ENCODE measurements around the gene SHC4.

SHC4 gene

GRCh38 chr15:48983300-48983699 lies 19.6 kb upstream of the SHC4 start:
- ChIA-PET POLR2A (no interaction called here), CTCF (no interaction called here)

GRCh38 chr15:48981941-48982340 lies 18.2 kb upstream of the SHC4 start:
- DNase-seq (ENCODE audit: extremely low spot score): no peak
- CTCF ChIA-PET: no interaction called here
- no peak for TF ChIP-seq CTCF (IDR thresholded peaks at IDR 0.05; ENCODE audit: control extremely low read depth, extremely low read depth, low read depth, missing control alignments)
- POLR2A ChIA-PET: no interaction called here

More at GRCh38 chr15:48983300-48983699, 19.6 kb upstream of the SHC4 start:
- no peak for TF ChIP-seq CTCF (IDR thresholded peaks at IDR 0.05; ENCODE audit: control extremely low read depth, extremely low read depth, low read depth, missing control alignments)
- DNase-seq (ENCODE audit: extremely low spot score): no peak

GRCh38 chr15:48978638-48979037 lies 14.9 kb upstream of the SHC4 start:
- ChIA-PET POLR2A (no interaction called here), CTCF (no interaction called here)
- TF ChIP-seq CTCF (IDR thresholded peaks at IDR 0.05; ENCODE audit: control extremely low read depth, extremely low read depth, low read depth, missing control alignments): no peak
- DNase-seq (ENCODE audit: extremely low spot score): no peak

- ChIA-PET POLR2A (no interaction called here), CTCF (interaction anchor here (1.0 to 5.9 kb wide), 24 partner anchors 10 to 1974 kb away, joined by 3 to 58 read pairs (median 5); partner anchors contain the start of genes EID1 and FGF7)
- DNase-seq (ENCODE audit: extremely low spot score): no peak
- TF ChIP-seq CTCF (IDR thresholded peaks at IDR 0.05; ENCODE audit: control extremely low read depth, extremely low read depth, low read depth, missing control alignments): no peak
Observed at GRCh38 chr15:48976444-48977088, 12.8 kb upstream of the SHC4 start.

GRCh38 chr15:48975472-48976419 lies 12.0 kb upstream of the SHC4 start:
- peak; percentile 86 for TF ChIP-seq CTCF (IDR thresholded peaks at IDR 0.05; ENCODE audit: control extremely low read depth, extremely low read depth, low read depth, missing control alignments)
- ChIA-PET POLR2A (no interaction called here), CTCF (interaction anchor here (0.6 to 5.9 kb wide), 39 partner anchors 11 to 1975 kb away, joined by 3 to 58 read pairs (median 4); partner anchors contain the start of genes EID1 and FGF7)
- peak; percentile 88 for DNase-seq (ENCODE audit: extremely low spot score)

GRCh38 chr15:48974882-48975281 lies 11.2 kb upstream of the SHC4 start:
- POLR2A ChIA-PET: no interaction called here

More at GRCh38 chr15:48974882-48975281, 11.2 kb upstream of the SHC4 start:
- no peak for DNase-seq (ENCODE audit: extremely low spot score)
- CTCF ChIA-PET: interaction anchor here (0.6 to 5.9 kb wide), 21 partner anchors 12 to 616 kb away, joined by 3 to 58 read pairs (median 5); partner anchors contain the start of gene EID1
- TF ChIP-seq CTCF (IDR thresholded peaks at IDR 0.05; ENCODE audit: control extremely low read depth, extremely low read depth, low read depth, missing control alignments): no peak
